Measurements from ENCODE around the gene WDSUB1.

DNA sequence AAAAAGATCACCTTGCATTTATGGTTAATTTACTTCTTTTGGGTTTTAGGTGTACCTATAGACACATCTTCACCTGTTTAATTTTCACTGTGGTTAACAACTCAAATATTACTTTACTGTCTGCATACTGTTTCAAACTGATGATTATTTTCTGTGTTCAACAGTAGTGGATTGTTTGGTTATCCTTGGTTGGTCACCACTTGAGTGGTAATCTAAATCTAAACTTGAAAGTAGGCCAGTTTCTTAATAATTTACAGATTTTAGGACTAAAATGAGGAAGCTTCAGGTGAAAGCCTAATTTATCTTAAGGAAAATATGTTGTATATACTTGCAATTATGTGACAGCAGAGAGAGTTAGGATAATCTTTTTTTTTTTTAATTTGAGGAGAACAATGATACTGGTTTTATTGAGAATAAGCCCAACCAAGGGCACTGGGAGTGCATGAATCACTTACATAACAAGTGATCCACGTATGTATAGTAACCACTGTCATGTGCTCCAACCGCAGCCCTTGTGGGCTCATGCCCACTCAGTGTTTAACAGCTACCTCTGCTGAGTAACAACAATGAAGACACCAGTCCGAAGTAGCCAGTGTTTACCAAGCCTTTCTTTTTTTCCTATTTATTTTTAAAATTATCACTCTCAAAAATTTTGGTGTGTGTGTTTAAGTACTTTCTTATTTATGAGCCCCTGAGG, 31.0 kb upstream of the WDSUB1 start:
- TF ChIP-seq GATA3 (IDR thresholded peaks at IDR 0.05; ENCODE audit: low read depth, low read length) (no peak), GATA2 (IDR thresholded peaks at IDR 0.05; ENCODE audit: low read depth, low read length) (no peak)
